GM21447 (cell line): Measurements from ENCODE around the gene SORCS2.

Source experiments
- ATAC-seq: cut with Tn5 transposase; IDR thresholded peaks from one replicate; pipeline ENCODE4 v1.9.1; 2021; ENCODE audit not compliant: unreplicated experiment

SORCS2 gene

DNA sequence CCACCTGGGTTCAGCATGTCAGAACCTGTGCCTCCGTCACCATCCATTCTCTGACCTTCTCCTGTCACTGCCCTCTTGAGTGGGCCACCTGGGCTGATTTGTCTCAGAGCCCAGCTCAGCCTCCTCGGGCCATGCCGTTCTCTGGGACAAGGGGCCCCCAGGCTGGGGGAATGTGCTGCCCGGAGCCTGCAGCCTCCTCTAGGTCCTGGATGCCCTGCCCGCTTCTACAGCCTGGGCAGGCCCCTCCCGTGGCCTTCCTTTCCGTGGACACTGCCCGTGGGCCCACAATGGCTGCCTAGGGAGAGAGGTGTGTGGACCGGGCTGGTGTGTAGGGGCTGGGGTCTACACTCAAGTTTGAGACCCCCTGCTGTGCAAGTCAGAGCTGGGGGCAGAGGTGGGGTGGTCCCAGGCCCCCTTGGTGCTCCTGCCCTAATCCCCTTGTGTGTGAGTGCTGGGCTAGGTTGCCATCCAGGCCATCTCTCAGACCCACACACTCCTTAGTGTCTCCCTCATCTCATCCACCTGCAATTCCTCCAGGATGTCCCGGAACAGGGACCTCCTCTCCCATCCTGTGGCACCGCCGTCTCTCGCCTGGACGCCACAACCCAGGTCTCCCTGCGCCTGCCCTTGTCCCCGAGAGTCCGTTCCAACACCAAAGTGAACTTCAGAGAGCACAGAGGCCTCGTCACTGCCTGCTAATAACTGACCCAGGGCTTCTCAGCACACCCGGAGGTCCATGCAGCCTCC is 230.0 kb downstream of the SORCS2 start:
- ATAC-seq = no peak

GRCh38 chr4:7422898-7423180 is 230.5 kb downstream of the SORCS2 start:
- no peak for ATAC-seq

- no peak for ATAC-seq
Observed at GRCh38 chr4:7423391-7423790, 231.1 kb downstream of the SORCS2 start.

GRCh38 chr4:7423801-7424552 is 231.6 kb downstream of the SORCS2 start:
- no peak for ATAC-seq

GRCh38 chr4:7424553-7425111 is 232.3 kb downstream of the SORCS2 start:
- ATAC-seq = no peak

GRCh38 chr4:7425124-7425523 is 232.8 kb downstream of the SORCS2 start:
- no peak for ATAC-seq

GRCh38 chr4:7425591-7426468 is 233.5 kb downstream of the SORCS2 start:
- ATAC-seq = no peak

GRCh38 chr4:7426525-7427171 is 234.3 kb downstream of the SORCS2 start:
- ATAC-seq = no peak

DNA sequence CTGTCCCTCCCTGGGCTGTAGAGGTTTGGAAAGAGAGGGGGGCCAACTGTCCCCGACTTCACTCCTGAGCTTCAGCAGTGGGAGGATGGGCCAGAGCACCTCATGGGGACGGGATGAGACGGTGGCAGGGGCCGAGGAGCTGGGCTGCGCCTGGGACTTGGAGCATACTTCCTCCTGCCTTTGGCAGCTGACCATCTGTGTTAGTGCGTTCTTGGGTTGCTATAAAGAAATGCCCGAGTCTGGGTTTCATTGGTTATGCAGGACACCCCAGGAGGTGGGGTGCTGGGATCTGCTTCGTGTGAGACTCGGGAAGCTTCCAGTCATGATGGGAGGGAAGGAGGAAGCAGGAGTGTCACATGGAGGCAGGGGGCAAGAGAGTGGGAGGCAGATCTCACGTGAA is 235.0 kb downstream of the SORCS2 start:
- no peak for ATAC-seq

DNA sequence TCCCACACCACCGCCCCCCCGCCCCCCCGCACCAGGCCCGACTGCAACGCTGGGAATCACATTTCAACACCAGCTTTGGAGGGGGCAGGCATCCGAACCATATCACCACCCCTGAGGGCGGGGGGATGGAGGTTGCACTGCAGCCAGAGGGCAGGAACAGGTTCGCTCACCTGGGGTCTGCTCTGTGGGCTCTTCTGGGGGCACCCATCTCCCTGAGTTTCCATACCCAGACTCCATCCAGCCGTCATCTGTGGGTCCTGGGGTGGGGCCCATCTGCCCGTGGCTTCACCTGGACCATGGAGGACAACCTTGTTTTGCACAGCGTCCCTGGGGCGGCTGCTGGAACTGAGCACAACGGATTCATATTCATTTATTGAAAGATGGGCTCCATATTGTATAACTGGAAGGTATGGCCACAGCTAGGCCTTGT is 235.5 kb downstream of the SORCS2 start:
- no peak for ATAC-seq

DNA sequence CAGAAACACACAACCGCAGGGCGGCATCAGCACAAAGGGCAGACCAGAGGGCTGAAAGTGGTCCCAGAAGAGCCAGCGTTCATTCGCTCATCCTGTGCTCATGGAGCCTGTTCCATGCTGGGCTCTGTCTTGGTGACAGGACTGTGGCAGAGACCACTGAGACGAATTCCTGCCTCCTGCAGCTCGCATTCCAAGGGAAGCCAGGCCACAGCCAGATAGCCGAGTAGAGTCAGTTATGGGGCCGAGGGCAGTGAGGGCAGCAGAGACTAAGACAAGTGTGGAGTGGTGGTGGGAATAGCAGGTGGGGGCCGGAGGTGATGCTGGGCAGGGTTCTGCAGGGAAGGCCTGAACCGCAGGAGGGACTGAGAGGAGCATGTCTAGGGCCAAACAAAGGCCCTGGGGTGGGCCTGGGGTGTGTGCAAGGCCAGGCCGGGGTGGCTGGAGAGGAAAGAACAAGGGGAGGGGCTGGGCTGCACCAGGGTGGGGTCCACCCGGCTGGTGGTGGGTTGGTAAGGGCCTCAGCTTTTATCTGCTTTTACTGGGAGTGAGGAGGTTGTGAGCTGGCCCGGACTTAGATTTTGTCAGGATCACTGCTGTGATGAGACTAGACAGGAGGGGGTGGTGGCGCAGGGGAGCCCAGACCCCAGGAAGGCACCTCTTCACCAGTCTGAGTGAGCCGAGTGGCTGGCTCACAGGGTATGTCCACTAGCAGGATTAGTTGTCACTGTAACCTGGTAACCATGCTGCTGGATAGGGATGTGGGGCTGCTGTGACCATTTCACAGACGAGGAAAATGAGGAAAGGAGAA is 236.1 kb downstream of the SORCS2 start:
- no peak for ATAC-seq

DNA sequence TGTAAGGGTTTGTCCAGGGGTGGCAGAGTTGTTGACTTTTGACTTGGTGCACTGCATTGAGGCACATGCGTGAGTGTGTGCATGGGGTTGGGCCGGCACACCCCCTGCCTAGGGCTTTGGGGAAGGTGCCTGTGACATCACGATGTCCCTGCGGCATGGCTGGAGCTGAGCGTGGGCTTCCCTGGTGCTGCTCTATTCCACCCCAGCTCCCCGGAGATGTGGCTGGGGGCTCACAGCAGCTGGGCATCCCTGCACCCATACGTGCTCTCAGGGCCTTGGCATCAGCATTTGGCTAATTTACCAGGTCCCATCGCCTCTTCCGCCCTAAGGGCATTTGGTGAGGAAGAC is 236.7 kb downstream of the SORCS2 start:
- ATAC-seq = no peak

DNA sequence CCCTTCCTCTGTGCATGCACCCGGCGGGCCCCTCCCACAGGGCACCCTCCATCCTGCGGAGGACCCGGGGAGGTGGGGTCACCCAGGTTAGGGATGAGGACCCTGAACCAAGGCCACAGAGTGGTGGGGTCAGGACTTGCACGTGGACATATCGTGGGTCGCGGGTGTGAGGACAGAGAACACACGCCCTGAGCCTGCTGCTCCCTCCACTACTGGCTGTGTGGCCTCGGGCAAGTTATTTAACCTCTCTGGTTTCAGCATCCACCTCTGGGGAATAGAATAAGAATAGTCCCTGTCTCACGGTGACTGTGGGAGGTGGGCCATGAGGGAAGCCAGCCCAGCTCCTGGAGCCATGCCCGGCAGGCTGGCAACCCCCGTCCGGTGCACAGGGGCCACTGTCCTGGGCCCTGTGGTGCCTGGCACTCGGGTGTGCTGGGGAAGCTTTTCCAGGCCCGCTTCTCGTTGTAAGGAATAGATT is 237.3 kb downstream of the SORCS2 start:
- ATAC-seq = no peak

GRCh38 chr4:7430368-7430964 is 238.1 kb downstream of the SORCS2 start:
- no peak for ATAC-seq

GRCh38 chr4:7430965-7431695 is 238.8 kb downstream of the SORCS2 start:
- no peak for ATAC-seq

GRCh38 chr4:7431696-7432530 is 239.6 kb downstream of the SORCS2 start:
- ATAC-seq = no peak

DNA sequence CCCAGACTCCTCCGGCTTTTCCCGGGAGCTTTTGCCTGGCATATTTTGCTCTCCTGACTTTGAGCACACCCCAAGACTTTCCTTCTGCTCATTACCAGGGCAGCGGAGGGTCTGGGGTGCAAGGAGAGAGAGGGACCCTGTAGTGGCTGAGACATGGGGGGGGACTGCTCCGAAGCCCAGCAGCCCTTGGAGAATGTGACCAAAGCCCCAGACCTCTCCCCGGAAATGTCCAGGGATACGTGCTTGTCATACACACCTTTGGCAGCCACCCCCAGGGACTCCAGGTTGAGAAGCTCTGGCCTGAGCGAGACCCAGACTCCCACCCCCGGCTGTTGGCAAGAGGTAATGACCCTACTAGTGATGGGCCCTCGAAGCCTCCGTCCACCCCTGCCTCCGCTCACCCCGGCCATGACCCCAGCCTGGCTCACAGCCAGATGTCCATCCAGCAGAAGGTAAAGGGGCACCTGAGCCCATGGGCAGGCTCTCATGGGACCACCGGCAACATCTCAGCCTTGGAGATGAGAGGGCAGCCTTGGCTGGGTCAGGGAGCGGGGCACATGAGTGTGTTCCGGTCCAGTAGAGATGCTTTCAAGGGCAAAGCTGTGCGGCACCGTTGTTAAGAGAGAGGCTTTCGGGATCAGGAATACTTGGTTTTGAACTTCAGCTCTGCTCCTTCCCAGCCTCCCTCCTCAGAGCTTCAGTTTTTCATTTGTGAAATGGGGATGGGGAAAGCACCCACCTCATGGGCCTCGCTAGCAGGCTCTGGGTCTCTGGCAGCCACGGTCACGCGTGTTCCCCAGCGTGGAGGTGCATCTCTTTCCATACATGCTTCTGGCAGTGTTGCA is 240.4 kb downstream of the SORCS2 start:
- ATAC-seq = no peak
